Stimulated activated CD8-positive, alpha-beta memory T cell treated with anti-CD3 and anti-CD28 coated beads, Interleukin-7, amount 100 ng/mL, for 1 hour (primary cell): ENCODE measurements around the gene AKAP17A.
"Not testable (repeated sequence)": the region's sequence is repeated elsewhere in the genome, so short reads cannot be mapped to it uniquely, and the experiment has no call there.

ENCODE experiments used
- DNase-seq, 2 donors: peaks; one replicate each; pipeline ENCODE4 v3.0.0-alpha.2; 2020; ENCODE audit warnings: low read depth in 2 of 2

Gene AKAP17A, protein sequence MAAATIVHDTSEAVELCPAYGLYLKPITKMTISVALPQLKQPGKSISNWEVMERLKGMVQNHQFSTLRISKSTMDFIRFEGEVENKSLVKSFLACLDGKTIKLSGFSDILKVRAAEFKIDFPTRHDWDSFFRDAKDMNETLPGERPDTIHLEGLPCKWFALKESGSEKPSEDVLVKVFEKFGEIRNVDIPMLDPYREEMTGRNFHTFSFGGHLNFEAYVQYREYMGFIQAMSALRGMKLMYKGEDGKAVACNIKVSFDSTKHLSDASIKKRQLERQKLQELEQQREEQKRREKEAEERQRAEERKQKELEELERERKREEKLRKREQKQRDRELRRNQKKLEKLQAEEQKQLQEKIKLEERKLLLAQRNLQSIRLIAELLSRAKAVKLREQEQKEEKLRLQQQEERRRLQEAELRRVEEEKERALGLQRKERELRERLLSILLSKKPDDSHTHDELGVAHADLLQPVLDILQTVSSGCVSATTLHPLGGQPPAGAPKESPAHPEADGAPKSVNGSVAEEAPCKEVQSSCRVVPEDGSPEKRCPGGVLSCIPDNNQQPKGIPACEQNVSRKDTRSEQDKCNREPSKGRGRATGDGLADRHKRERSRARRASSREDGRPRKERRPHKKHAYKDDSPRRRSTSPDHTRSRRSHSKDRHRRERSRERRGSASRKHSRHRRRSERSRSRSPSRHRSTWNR

DNA sequence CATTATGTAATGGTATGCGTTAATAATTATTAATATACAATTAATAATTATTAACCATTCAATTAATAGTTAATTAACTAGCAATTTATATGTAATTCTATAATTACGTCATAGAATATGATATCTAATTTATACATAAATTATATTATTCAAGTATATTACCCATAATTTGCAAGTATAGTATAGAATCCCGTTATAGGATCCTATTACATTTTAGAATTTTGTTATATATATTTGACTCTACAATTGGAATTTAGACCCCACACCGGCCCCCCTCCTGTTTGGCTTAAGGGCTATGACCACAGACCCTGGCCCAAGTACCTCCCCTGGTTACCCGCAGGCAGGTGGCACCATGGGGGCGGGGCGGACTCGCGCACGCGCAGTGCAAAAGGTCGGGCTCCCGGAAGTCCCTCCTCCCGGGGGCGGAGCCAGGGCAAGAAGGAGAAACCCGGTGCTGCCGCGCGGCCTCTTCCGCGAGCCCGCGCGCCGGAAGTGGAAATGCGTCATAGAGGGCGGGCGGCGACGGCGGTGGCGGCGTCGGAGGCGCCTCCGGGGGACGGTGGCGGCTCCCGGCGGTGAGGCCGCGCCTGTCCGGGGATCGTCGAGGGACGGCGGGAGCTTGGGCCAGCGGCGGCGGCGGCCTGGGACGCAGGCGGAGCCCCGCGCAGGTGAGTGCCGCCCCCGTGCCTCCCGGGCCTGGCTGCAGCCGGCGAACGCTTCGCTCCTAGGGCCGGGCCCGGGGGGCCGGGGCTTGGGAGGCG is at the start of gene AKAP17A:
TSS of gene AKAP17A (plus strand) at position 503 of the 761 bp plus-strand sequence. CDS start 1,859 bp downstream, outside the sequence.
- DNase-seq = peak; percentile 97 to 98

GRCh38 chrX:1542994-1543725 is 48.2 kb upstream of the AKAP17A start:
- no peak for DNase-seq

- no peak for DNase-seq
Measured at GRCh38 chrX:1545776-1546408, 45.5 kb upstream of the AKAP17A start.

DNA sequence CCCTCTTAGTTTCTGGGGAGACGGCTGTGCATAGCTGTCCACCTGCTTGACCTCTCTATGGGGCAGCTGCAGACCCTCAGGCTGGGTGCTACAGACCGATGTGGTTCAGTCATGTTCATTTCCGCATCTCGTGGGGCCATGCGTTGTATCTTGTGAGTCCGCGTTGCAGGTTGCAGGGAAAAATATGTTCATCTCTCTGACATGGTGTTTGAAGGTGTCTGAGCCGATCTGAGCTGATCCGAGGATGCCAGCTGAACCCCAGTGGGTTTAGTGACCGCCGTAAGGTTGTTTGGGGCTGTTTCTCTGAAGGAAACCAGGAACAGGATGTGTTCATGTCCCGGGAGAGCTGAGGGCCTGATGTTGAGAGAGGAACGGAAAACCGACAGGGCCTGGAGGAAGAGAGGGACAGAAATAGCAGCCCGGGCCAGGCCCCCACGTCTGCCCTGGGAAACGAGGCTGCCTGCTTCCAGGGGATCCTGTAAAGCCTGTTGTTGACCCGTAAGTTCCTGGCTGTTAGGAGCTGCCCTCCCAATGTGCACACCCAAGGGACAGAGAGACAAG is 44.6 kb upstream of the AKAP17A start:
- no peak for DNase-seq

DNA sequence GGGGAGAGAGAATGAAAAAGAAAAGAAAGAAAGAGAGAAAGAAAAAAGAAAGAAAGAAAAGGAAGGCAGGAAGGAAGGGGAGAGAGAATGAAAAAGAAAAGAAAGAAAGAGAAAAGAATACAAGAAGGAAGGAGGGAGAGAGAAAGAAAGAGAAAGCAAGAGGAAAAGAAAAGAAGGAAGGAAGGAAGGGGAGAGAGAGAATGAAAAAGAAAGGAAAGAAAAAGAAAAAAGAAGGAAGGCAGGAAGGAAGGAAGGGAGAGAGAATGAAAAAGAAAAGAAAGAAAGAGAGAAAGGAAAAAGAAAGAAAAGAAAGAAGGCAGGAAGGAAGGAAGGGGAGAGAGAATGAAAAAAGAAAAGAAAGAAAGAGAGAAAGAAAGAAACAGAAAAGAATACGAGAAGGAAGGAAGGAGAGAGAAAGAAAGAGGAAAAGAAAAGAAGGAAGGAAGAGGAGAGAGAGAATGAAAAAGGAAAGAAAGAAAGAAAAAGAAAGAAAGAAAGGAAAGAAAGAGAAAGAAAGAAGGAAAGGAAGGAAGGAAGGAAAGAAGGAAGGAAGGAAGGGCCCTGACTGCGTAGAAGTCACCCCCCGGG is 39.4 kb upstream of the AKAP17A start:
- DNase-seq = no peak

DNA sequence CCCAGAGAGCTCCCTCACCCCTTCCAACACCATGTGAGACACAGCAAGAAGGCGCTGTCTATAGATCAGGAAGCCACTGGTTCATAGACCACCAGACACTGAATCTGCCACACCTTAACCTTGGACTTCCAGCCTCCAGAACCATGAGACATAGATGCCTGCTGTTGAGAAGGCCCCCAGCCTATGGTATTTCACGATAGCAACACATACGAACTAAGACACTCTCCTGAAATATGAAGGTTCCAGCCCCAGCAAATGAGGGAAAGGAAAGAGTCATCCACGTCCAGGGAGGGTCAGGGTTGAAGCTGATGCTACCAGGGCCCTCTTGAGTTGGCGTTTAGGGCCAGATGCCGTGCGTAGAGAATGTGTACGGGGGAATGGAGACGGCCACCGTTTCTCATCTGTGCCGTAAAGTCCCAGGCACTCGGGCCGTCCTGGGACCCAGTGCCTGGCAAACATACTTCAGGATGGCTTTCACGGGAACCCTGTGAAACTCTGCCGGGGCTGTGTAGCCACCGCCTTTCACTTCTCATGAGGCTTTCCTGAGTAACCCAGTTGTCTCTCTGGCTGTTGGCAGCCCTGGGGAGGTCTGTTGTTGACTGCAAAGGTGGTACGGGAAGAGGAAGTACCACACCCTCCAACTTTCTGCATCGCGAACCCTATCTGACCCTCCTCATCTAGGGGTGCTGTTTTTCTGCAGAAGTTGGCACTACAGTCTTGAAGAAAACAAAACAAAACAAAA is 36.8 kb upstream of the AKAP17A start:
- peak in 1 of 2 donors; percentile 23 for DNase-seq

DNA sequence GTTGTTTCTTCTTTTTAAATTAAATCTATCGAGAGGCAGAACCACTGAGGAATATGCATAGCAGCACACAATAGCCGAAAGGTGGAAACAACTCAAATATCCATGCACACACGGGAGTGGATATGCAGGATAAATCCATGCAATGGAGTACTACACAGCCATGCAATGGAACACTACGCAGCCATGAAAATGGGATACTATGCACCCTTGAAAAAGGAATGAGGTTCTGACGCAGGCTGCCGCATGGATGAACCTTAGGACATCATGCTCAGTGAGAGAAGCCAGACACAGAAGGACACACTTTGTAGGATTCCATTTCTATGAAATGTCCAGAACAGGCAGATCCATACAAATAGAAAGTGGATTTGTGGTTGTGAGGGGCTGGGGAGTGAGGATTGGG is 36.0 kb upstream of the AKAP17A start:
- no peak for DNase-seq

GRCh38 chrX:1557442-1557841 is 34.0 kb upstream of the AKAP17A start:
- DNase-seq = not testable (repeated sequence)

DNA sequence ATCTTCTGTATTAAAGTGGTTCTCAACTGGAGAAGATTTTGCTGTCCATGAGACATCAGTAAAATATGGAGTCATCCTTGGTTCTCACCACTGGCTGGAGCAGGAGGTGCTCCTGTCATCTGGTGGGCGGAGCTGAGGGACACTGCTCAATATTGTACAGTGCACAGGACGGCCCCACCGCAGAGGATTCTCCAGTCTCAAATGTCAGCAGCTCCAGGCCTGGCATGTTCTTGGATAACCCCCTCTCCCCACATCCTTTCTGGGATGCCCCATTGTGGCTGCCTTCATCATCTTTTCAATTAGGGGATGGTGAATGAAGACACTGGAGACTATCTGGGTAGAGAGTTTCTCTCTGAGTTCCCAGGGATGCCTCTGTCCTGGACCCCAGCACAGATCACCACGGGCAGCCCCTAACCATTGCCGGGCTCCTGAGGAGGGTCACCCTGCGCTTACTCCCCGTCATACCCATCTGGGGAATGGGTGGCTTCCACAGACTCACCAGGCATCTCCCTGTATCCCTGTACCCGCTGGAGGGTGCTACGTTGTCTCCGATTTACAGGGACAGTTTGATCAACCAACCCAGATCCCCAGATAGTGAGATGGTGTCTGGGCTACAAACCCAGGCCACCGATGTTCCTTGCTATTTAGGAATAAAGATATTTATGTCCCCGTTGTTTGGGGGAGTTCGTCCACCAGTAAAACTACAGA is 32.5 kb upstream of the AKAP17A start:
- DNase-seq = no peak

GRCh38 chrX:1561164-1561563 is 30.2 kb upstream of the AKAP17A start:
- no peak for DNase-seq

GRCh38 chrX:1564077-1564476 is 27.3 kb upstream of the AKAP17A start:
- DNase-seq = not testable (repeated sequence)

DNA sequence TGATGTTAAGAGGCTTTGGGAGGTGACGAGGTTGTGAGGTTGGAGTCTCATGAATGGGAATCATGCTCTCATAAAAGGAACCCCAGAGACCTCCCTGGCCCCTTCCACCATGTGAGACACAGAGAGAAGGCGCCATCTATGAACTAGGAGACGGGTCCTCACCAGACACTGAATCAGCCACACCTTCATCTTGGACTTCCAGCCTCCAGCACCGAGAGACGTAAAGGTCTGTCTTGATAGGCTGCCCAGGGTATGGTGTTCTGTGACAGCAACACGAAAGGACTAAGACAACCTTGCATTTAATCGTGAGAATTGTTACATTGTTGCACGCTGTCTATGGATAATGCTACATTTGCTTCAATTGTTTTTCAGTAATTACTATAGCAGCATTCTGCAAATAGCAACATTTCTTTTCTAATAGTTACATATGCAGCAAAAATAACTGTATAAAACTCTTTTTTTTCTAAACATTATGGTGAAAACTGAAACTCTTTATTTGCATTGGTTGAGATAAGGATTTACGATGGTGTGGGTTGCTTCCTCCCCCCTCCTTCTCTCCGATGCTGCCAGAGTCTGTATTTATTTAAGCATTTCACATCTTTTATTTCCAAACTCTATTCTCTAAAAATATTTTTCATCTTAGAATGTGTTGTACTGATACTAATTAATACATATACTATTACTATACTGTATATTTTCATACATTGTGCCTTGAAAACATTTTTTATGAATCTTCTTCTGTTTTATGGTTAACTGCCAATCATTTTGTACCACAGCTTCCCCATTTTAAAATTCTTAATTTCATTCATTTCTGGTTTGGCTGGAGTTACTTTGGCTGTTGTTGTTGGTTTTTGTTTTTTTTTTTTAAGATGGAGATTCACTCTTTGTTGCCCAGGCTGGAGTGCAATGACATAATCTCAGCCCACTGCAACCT is 26.4 kb upstream of the AKAP17A start:
- no peak for DNase-seq

DNA sequence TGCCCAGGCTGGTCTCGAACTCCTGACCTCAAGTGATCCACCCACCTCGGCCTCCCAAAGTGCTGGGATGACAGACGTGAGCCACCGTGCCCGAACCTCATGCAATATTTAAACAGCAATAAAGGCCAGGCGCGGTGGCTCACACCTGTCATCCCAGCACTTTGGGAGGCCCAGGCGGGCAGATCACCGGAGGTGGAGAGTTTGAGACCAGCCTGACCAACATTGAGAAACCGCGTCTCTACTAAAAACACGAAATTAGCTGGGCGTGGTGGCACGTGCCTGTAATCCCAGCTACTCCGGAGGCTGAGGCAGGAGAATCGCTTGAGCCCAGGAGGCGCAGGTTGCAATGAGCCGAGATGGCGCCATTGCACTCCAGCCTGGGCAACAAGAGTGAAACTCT is 17.2 kb upstream of the AKAP17A start:
- DNase-seq = not testable (repeated sequence)

- DNase-seq = no peak
Measured at GRCh38 chrX:1576201-1576992, 15.0 kb upstream of the AKAP17A start.

- no peak for DNase-seq
Measured at GRCh38 chrX:1577845-1578244, 13.6 kb upstream of the AKAP17A start.

DNA sequence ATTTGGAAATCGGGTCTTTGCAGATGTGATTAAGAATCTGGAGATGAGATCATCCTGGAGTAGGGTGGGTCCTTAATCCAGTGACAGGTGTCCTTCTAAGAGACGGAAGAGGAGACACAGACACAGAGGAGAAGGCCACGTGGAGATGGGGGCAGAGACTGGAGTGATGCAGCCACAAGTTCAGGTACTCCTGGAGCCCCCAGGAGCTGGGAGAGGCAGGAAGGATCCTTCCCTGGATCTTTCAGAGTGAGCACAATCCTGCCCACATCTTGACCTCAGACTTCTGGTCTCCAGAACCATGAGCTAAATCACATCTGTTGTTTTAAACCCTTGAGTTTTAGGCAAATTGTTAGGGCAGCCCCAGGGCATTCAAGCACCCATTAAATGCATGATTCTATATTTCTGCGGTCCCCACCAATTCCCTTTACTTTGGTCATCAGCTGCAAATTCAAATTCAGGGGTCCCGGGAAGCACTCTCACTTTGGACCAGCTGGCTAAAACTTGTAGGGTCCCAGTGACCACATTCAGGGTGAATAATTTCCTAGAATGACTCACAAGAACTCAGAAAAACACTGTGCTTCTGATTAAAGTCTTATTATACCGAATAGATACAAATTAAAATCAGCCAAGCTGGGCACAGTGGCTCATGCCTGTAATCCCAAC is 12.8 kb upstream of the AKAP17A start:
- DNase-seq = no peak

- DNase-seq = peak in 1 of 2 donors; percentile 55
Measured at GRCh38 chrX:1581132-1581531, 10.3 kb upstream of the AKAP17A start.
